GM18499 (cell line): ENCODE results near the gene GDF15.

Experiments used
- ATAC-seq: cut with Tn5 transposase; IDR thresholded peaks from one replicate; pipeline ENCODE4 v1.9.1; 2021; ENCODE audit warnings: moderate number of reproducible peaks; ENCODE audit not compliant: insufficient read depth, unreplicated experiment

GDF15 gene

DNA sequence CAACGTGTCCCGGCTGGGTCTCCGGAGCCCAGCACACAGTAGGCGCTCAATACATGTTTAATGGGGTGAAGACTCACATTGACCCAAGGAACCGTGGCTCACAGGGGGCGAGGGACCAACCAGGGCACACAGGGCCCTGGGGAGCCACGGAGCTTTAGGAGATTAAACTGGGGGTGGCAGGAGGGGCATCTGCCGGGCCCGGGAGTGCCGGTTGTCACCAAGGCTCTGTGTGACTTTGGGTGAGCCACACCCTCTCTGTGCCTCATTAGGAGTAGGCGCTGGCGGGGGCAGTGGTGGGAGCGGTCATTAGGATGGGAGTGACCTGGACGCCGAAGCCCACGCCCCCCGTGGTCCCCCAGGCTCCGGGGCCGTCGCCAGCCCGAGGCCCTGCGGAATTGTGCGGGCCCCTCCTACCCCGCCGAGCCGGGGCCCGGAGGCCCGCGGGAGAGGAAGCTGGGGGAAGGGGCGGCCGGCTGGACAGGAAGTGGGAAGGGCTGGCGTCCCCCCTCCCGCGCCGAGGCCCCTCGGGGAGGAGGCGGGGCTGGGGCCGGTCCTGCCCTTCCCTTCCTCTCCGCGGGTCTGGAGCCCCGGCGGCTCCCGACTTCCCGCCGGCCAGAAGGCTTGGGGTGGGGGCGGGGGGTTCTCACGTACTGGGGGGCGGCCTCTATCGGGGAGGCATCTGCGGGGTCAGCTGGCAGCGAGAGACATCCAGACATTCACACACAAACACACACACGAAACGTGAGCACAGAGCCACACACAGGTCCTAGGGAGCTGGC, 31.5 kb downstream of the GDF15 start:
- ATAC-seq = no peak

DNA sequence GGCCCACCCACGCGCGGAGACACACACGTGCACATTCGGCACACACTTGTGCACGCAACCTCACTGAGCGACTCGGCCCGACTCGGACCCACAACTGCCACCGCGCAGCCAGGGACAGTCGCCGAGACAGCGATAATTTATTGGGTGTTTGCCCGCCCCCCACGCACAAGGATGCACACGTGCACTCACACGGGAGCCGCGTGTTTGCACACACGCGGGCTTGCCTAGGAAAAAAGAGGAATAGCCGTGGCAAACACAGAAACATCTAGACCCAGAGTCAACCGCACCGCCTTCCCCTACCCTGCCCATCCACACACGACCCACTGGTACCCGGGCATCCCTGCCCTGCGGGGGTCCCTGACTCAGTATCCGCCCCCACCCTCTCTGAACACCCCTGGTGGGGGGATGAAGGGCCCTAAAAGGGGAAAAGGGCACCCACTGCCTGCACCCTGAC, 32.1 kb downstream of the GDF15 start:
- no peak for ATAC-seq

DNA sequence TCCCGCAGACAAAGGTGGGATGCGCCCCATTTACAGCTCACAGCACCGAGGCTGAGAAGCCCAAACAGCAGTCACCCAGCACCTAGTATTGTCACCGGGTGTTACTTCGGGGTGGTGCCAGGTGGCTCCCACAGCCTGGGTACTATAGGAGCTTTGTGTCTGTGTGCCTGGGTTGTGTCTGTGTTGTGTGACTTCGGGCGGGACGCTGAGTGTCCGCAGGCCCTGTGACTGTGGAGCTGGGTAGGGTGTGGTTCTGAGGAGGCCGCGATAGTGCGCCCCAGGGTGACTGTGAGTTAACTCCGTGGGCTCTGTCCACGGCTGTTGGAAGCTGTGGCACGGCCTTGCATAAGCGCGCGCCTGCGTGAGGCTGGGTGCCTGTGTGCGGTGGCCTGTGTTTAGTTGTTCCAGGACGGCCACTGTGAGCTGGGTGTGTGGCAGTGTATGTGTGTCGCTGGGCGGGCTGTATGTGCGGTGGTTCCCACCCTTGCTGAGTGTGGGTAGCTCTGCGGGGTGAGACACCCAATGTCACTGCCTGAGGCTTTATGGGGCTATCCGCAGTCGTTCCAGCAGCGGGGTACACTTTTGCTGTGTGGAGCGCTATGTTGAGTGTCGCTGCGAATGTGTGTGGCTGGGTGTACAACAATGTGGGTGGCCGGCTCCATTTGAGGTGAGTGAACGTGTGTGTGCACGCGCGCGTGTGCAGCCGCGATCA, 32.7 kb downstream of the GDF15 start:
- no peak for ATAC-seq

DNA sequence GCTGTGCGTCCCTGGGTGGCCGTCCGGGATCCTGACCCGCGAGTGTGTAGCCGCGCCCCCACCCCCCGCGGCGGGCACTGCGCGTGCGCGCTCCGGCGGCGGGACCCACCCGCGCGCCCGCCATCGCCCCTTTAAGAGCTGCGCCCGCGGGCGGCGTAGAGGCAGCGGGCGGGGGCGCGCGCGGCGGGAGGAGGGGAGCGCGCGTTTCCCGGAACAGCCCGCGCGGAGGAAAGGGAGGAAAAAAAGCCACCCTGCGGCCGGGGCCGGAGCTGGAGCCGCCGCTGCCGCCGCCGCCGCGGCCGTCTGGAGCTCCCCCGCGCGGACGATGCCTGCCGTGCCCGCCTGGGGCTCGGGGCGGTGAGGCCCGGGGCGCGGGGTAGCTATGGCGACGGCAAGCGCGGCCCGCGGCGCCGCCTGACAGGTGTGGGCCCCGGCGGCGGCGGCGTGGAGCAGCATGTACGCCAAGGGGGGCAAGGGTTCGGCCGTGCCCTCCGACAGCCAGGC, 33.3 kb downstream of the GDF15 start, which contains the start of gene SSBP4:
Gene SSBP4, plus strand, starts transcription at position 204 of the 504 bp plus-strand sequence. Its CDS starts 251 bp downstream, at position 455.
- no peak for ATAC-seq

DNA sequence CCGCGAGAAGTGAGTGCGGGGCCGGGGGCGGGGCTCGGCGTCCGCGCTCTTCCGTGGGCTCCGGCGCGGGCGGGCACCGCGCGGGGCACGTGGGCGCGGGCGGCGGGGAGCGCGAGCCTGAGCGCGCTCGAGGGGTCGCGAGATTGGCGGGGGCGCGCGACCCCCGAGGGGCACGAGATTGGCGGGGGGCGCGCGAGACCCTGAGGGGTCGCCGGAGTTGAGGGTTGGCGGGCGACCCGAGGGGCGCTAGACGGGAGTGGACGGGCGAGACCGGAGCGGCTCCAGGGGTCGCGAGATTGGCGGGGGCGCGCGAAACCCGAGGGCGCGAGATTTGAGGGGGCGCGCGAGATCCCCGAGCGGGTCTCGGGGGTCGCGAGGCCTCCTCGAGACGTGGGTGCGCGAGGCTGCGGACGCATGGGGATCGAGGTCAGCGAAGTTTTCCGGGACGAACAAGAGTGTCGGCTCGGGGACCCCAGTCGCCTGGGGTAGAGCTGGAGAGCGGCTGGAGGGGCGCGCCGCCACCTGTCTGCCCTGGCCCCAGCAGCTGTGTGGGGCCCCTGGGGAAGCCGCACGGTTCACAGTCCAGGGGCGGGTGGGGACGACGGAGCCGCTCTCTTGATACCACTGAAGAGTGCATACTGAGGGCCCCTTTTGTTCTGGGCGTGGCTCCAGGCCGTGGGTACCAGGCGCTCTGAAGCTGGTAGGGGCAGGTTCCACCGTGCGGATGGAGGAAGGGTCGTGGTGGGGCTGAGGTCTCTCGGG, 33.9 kb downstream of the GDF15 start:
- ATAC-seq = no peak

DNA sequence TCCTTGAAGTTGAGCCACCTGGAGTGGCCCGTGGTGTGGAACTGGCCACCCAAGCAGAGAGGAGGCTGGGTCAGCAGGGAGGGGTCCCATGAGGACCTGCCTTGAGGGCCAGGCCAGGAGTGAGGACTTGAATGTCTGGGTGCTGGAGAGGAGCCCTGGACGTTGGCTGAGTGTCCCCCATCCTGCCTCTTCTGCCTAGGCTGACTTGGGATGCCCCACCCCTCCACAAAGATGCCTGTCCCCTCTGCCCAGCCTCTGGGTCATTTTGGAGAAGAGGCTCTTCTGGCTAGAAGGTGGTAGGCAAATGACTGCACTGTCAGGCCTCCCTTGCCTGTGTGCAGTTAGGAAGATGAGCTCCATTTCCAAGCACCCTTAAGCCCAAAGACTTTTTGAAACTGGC, 35.0 kb downstream of the GDF15 start:
- no peak for ATAC-seq

DNA sequence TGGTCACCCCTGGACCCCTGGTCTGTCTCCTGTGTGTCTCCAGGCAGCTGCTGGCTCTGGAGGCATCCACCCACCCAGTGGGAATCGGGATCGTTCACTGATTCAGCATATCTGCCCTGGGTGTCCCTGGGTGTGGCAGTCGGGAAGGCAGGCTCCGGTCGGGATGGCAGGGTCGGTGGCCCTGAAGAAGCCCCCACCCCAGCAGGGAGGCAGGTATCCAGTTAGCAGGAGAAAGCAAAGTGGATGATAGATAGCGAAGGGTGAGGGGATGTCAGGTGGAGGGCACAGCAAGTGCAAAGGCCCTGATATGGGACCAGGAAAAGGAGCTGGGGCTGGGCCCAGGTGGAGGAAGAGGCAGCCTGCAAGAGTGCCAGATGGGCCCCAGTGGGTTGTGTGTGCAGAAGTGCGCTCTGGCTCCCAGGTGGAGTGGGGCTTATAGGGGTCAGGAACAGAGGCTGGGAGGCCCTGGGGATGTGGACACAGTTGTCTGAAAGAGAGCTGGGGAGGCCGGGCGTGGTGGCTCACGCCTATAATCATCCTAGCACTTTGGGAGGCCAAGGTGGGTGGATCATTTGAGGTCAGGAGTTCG, 35.5 kb downstream of the GDF15 start:
- no peak for ATAC-seq

DNA sequence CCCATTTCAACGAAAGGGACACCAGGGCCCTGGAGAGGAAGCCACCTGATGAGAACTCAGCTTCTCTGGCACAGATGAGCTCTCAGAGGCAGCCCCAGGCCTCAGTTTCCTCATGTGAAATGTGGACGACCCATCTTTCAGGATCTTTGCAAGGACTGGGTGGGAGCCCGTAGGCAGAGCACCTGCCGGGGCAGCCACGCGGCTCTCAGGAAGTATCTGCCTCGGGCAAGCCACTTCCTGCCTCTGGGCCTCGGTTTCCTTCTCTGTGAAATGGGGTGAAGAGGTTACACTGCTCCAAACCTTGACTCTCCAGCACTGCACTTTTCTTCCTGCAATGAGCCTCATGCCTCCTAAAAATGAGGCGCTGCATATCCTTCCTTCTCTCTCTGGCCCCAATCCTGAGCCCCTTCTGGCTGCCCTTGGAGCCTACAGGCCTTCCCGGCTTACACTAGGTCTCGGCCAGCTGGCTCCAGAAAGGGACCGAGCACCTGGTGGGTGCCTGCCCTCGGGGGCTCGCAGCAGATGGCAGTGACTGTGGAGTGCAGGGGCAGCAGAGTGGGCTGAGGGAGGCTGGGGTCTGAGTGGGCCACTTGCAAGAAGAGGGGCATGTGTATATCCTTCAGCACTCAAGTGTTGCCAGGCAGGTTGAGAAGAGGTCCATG, 36.7 kb downstream of the GDF15 start:
- ATAC-seq = no peak

DNA sequence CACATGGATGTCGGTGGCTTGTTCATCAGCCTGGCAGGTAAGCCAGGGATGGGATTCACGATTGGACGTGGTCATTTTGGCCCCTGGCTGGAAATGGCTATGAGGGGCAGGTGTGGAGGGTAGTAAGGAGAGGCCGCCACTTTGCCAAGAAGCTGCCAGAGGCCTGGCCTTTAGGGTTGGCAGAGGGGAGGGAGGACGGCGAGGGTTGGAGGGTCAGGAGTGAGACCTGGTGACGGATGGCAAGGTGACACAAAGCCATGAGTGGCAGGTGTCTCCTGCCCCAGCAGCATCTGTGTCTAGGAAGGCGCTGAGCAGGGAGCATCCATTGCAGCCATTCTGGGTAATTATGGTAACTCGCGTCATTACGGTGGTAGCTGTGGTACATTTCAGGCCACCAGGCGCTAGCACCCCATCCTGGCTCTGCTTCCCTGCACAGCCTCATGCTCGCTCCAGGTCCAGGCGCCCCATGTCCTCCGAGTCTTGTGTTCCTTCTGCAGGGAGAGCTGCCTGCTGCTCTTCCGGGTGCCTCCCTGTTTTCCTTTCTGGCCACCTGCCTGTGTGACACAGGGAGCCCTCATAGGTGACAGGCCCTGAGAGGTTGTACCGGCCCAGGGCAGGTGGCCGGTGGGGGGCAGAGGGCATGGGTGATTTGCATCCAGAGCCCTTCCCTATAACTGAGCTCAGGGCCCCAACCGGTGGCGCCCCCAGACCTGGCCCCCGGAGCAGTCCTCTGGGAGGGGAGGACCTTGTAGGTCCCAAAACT, 37.5 kb downstream of the GDF15 start:
- ATAC-seq = no peak

DNA sequence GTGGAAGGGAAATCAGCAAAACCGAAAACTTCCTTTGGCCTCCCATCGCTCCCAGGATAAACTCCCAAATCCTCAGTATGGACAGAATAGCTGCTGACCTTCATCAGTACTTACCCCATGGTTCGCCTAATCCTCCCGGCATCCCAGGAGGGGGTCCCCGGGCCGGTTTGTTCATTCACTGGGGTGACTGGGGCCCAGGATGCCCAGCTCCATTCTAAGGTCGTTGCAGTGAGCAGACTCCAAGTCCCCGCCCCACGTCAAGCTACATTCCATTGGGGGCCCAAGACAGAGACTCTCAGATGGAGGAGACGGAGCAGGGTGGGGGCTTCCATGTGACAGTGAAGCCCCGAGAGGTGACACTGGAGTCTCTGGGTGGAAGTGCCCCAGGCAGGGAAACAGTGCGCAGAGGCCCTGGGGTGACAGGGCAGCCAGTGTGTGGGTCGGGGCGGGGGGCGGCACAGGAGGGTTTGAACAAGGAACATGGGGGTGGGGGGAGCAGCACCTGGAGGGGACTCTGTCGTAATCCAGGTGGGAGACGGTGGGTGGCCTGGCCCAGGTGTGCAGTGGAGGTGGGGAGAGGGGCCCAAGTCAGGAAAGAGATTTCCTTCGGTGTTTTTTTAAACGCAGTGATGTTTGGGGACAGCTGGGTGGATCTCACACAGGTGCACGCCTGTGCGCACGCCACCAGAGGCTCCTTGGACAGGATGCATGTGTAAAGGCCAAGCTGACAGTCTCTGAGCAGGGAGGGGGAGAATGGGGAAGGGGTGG, 38.3 kb downstream of the GDF15 start:
- ATAC-seq = no peak

DNA sequence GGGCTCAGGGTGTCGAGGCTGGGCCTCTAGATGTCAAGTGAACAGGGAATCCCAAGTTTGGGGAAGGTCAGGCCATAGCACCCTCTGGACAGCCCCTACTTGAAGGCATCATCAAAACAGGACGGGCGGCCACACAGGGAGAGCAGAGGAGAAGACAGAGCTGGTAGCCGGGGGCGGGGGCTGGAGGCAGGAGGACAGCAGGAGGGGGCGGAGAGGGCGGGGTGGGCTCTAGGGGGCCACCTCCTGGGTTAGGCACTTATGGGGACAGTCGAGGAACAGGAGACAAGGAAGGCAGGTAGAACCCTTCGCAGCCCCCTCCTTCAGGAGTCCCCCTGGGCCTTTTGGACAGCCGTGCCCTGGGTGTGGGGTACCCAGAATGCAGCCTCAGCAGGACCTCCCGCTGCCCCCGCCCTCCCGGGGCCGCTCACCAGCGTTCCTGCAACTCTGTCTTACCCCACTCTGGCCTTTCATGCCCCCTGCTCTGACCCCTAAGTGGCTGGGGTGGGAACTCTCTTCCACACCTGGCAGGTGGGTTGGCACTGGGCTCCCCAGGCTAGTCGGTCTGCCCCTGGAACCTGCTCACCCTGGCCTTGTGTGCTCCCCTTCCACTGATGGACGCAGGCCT, 39.0 kb downstream of the GDF15 start:
- ATAC-seq = no peak

DNA sequence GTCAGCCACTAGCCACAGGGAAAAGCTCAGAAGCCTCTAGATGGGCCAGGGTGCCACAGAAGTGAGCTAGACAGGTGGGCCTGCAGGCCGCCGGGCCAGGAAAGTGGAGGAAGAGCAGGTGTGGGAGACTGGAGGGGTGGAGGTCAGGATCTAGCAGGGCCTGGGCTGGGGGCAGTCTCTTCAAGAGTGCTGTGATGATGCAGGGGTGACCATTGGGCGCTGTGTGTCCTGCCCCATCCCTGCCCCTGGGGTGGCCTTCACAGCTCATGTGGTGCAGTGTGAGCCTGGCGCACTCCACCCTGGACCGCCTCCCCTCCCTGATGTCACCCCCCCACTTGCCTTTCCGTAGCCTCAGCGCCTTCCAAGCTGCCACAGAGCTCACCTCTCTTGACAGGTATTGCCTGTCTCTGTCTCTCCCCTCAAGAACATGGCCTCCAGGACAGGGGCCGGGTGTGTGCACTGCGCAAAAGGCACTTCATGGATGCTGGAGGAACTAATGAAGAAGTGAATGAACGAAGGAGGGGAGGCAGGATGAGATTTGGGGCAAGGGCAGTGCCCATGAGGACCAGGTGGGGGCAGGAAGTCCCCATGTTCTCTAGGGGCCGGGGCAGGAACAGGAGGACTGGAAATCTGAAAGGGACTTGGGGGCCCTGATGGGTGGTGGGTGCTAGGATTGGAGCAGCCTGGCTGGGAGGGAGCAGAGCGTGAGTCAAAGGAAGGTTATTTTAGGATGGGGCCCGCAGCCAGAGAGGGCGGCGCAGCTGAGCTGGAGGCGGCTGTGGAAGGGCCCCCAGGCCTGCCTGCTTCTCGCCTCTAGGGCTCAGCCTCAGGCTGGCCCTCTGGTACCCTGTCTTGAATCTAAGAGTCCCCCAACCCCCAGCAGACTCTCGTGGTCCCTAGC, 39.8 kb downstream of the GDF15 start:
- ATAC-seq = no peak

DNA sequence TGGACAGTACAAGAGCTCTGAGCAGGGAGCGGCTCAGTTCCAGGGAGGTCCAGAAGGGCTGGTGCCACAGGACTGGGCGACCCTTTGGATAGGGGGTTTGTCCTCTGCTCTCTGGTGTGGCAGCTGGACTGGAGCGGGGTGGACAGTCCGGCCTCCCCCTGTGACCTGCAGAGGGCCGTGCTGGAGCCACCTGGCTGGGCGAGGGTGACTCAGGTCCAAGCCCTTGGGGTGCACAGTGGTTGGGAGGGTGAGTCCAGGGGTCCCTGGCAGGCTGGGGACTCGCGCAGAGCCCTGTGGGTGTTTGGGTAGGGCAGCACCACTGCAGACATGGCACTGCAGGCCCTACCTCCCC, 40.4 kb downstream of the GDF15 start:
- no peak for ATAC-seq

DNA sequence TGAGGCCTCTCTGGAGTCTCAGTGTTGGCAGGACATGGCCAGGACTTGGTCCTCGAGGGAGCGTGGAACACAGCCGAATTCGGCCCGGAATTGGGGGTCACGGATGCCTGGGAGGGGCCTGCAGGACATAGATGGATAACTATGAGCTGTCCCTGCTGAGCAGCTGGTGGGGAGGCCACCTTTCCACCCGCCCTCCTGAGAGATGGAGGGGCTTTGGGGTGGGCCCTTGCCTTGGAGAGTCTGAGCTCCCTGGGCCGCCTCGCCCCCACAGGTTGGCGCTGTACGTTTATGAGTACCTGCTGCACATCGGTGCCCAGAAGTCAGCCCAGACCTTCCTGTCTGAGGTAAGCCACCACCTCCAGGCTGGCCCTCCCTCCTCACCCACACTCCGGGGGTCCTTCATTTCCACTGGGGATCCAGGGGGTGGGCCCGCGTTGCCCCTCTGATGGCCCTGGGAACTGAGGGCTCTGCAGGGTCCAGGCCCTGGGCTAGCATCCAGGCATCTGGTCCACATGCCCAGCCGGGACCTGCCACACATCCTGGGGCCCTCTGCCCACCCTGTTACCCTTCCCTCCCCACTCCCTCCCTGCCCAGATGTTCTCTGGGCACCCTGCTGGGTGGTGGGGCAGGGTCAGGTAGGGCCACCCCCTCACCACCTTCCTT, 41.3 kb downstream of the GDF15 start:
- no peak for ATAC-seq

DNA sequence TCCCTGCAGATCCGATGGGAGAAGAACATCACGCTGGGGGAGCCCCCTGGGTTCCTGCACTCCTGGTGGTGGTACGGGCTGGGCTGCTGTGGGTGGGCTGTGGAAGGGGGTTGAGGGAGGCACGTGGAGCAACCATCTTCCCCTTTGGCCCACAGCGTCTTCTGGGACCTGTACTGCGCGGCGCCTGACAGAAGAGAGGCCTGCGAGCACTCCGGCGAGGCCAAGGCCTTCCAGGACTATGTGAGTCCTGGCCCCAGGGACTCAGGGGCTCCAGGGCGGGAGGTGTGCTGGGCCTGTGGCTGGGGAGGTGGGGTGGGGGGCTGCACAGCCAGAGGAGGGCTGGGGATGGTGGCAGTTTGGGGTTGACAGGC, 41.8 kb downstream of the GDF15 start:
- no peak for ATAC-seq

DNA sequence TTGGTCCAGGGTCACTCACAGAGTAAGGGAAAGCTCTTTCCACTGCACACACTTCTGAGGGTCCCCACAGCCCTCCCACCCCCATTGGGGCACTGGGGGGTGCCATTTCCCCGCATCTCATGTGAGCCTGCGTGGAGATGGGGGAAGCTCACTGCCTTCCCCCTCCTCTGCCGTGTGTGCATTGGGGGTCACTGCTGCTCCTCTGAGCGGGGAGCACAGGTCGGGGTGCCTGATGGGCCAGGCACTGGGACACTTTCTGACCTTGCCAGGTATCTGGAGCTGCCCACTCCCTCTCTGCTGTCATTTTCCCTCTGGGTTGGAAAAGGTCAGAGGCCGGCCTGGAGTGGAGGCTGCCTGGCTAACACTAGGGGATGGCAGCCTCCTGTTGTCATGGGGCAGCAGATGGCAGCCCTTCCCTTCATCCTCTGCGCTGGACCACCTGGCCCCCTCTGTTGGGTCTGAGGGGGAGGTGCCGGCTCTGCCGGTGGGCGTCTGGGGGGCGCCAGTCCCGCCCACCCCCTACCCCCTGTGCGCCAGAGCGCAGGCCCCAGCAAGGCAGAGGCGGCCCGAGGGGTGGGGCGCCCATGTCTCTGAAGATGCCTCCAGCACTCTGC, 42.3 kb downstream of the GDF15 start:
- ATAC-seq = no peak
